Gastroesophageal sphincter (tissue), 4 donors: ENCODE measurements around the gene CARTPT. TPM values are rescaled to one million over a fixed set of nuclear protein-coding genes. Genes with fewer than 3 reads are reported as not detected.

ENCODE experiments used
- ATAC-seq: fragments of 150-250 bp; one replicate; pipeline ENCODE4 v1.9.1; 2016; ENCODE audit warnings: mild to moderate bottlenecking, moderate library complexity
- H3K27ac ChIP-seq, 4 donors: fragments of 200-600 bp; sonication (generic) in 3 of 4; 1 replicate in 3 of 4; 2 replicates in 1 of 4; pipeline ENCODE4 v1.5.1; 2016 to 2019
- H3K27me3 ChIP-seq: fragments of 200-600 bp; sonication (generic); one replicate; pipeline ENCODE4 v1.5.1; 2019
- H3K36me3 ChIP-seq, 2 donors: fragments of 200-600 bp; sonication (generic); one replicate each; pipeline ENCODE4 v1.5.1; 2019; ENCODE audit warnings: control low read depth in 1 of 2
- H3K4me1 ChIP-seq, 3 donors: fragments of 200-600 bp; sonication (generic); 1 replicate in 2 of 3; 2 replicates in 1 of 3; pipeline ENCODE4 v1.5.1; 2016 to 2019; ENCODE audit warnings: control low read depth in 2 of 3
- H3K4me3 ChIP-seq, 2 donors: fragments of 200-600 bp; sonication (generic); one replicate each; pipeline ENCODE4 v1.5.1; 2019; ENCODE audit warnings: mild to moderate bottlenecking in 1 of 2, moderate library complexity in 1 of 2
- H3K9me3 ChIP-seq, 3 donors: fragments of 200-600 bp; sonication (generic); one replicate each; pipeline ENCODE4 v1.5.1; 2017 to 2019; ENCODE audit warnings: control low read depth in 2 of 3
- EP300 ChIP-seq: sonication (generic); formaldehyde crosslinking; IDR thresholded peaks from one replicate; pipeline ENCODE4 v1.6.1; 2017; ENCODE audit warnings: antibody characterized with exemption, mild to moderate bottlenecking
- POLR2A ChIP-seq, 2 donors: fragments of 450-650 bp; IDR thresholded peaks; one replicate each; pipeline ENCODE4 v1.6.1; 2017; ENCODE audit warnings: antibody characterized with exemption in 2 of 2, mild to moderate bottlenecking in 2 of 2, moderate library complexity in 1 of 2
- POLR2AphosphoS5 ChIP-seq: sonication (generic); formaldehyde crosslinking; IDR thresholded peaks from one replicate; pipeline ENCODE4 v1.6.1; 2017; ENCODE audit warnings: antibody characterized with exemption
- WGBS, 2 donors: methylation state at CpG; one replicate each; pipeline ENCODE4 v1.1.5; 2018; ENCODE audit warnings: low coverage in 1 of 2; 5-methylcytosine and 5-hydroxymethylcytosine counted together
- total RNA-seq, 4 donors: library from RNA; depleted of rRNA; stranded (reverse); fragments of >200 nt; gene quantifications; one replicate each; pipeline ENCODE4 v1.1.0, GENCODE V29; 2016
- TF ChIP-seq, protein P1 (sequence below), 4 experiments: fragments of 200-600 bp in 2 of 4; fragments of 450-650 bp in 2 of 4; sonication (generic) in 1 of 4; IDR thresholded peaks; one replicate each; pipeline ENCODE4 v1.5.1; 2017 to 2019; ENCODE audit warnings: antibody characterized with exemption in 4 of 4, mild to moderate bottlenecking in 2 of 4, moderate library complexity in 2 of 4

Gene CARTPT
- total RNA-seq, 4 donors from 2014 or later: 1.1 to 40.2 (median 5.4) TPM

DNA sequence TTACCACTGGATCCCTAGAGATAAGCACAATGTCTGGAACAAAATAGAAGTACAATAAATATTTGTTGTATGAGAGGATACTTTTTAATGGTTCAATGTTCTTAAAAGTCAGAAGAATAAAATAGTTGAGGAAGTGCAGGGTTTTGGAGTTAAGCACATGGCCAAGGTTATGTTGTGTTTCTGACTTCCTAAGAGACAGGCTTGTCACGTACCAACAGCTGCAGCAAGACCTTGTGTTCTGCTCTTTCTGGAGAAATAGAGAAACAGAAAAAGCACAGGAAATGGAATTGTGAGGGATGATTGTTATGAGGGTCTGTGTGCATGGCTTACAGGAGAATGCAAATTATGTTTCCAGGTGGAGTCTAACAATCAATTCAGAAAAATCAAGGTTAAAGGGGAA lies 12.9 kb downstream of the CARTPT start:
- Histone ChIP-seq H3K4me1 (no peaks in the 10 kb centered on the region), H3K27me3 (peaks cover 16% of the 10 kb centered on the region), H3K4me3 (no peak overlapping the region), H3K9me3 (no peaks in the 10 kb centered on the region), H3K36me3 (no peaks in the 10 kb centered on the region), H3K27ac (no peak overlapping the region)
- no peak for ATAC-seq
- no peak for TF ChIP-seq EP300
- no peak for TF ChIP-seq POLR2A (IDR thresholded peaks at IDR 0.05)
- TF ChIP-seq, protein P1, sequence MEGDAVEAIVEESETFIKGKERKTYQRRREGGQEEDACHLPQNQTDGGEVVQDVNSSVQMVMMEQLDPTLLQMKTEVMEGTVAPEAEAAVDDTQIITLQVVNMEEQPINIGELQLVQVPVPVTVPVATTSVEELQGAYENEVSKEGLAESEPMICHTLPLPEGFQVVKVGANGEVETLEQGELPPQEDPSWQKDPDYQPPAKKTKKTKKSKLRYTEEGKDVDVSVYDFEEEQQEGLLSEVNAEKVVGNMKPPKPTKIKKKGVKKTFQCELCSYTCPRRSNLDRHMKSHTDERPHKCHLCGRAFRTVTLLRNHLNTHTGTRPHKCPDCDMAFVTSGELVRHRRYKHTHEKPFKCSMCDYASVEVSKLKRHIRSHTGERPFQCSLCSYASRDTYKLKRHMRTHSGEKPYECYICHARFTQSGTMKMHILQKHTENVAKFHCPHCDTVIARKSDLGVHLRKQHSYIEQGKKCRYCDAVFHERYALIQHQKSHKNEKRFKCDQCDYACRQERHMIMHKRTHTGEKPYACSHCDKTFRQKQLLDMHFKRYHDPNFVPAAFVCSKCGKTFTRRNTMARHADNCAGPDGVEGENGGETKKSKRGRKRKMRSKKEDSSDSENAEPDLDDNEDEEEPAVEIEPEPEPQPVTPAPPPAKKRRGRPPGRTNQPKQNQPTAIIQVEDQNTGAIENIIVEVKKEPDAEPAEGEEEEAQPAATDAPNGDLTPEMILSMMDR (IDR thresholded peaks at IDR 0.05): no peak
- no peak for TF ChIP-seq POLR2AphosphoS5
- 27 to 38% methylated on average over 1 of the region's 1 CpG for WGBS, 2 donors

DNA sequence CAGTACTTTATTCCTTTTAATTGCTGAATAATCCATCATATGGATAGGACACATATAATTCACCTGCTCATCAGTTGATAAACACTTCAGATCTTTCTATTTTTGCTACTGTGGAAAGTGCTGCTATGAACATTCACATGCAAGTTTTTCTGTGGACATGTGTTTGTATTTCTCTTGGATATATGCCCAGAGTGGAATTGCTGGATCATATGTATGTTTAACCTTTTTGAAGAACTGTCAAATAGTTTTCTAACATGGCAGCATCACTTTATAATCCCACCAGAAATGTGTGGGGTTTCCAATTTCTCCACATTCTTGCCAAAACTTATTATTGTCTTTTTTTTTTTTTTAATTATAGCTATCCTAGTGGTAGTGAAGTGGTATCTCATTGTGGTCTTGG lies 15.1 kb downstream of the CARTPT start:
- H3K9me3 ChIP-seq: no peaks in the 10 kb centered on the region
- ATAC-seq: no peak
- no peak for TF ChIP-seq POLR2A (IDR thresholded peaks at IDR 0.05)
- TF ChIP-seq POLR2AphosphoS5: no peak
- TF ChIP-seq, protein P1 (IDR thresholded peaks at IDR 0.05): no peak
- TF ChIP-seq EP300: no peak
- H3K27me3 ChIP-seq: peaks cover 3% of the 10 kb centered on the region
- no peak overlapping the region for H3K4me3 ChIP-seq
- no peaks in the 10 kb centered on the region for H3K36me3 ChIP-seq
- H3K4me1 ChIP-seq: no peaks in the 10 kb centered on the region
- H3K27ac ChIP-seq: no peak overlapping the region

DNA sequence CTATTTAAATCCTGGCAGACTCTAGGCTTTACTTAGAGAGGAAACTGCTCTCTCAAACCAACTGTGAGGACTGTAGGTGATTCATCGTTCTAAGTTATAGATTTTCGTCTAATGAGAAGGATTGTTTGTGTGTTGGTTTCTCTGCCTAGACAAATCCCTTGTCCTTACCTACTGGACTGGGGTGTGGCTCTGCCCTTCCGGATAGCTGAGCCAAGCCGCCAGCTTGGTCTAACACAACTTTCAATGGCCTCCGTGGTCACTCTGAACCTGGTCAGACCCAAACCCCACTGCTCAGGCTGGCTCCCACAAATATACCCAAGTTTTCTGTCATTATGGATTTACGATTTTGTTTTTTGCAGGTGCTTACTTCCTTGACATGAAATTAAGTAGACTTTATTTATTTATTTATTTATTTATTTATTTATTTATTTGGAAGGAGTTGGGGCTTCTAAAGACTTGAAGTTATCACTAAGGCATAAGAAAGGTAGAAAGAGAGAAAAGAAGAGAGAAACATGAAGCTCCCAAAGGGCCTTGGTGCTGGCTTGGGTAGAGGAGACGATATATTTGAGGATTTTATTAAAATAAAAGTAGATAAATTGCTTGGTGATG lies 19.0 kb downstream of the CARTPT start:
- TF ChIP-seq POLR2A (IDR thresholded peaks at IDR 0.05) (no peak), POLR2AphosphoS5 (no peak), EP300 (no peak)
- TF ChIP-seq, protein P1 (IDR thresholded peaks at IDR 0.05): no peak
- peaks cover 0 to 6% (median 0%) of the 10 kb centered on the region in 3 donors for H3K4me1 ChIP-seq
- H3K4me3 ChIP-seq: no peak overlapping the region
- no peak for ATAC-seq
- 79 to 86% methylated on average over 4 to 7 of the region's 7 CpGs for WGBS, 2 donors
- H3K27ac ChIP-seq: no peak overlapping the region
- no peaks in the 10 kb centered on the region for H3K9me3 ChIP-seq
- no peaks in the 10 kb centered on the region for H3K27me3 ChIP-seq
- H3K36me3 ChIP-seq: no peaks in the 10 kb centered on the region

DNA sequence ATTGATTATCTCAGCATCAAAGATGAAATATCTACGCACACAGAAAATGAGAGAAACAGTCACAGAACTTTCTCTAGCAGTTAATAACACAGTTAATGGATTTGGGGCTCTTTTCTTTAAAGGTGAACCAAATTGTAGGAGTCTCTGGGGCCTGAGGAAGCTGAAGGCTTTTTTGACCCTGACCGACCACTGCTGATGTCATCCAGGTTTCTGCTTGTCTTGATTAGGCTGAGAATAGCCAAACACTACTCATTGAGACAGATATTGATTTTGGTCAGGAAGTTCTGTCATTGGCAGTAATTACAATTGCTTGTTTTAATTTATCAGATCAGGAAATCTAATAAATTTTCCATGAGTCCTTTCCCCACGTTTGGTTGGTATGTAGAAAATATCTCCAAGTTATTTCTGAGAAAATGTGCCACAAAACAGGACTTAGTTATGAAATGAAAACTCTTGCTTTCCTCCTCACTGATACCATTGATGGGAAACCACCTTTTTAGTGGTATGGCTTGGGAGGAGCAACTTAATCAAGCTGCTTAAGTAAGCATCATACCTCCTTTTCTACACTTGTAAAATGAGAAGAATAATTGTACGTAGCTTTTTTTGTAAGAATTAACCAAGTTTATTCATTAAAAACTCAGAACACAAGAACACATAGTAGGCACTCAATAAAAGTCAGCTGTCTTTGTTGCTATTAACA lies 19.7 kb downstream of the CARTPT start:
- Histone ChIP-seq H3K36me3 (no peaks in the 10 kb centered on the region), H3K9me3 (no peaks in the 10 kb centered on the region), H3K27me3 (no peaks in the 10 kb centered on the region), H3K27ac (no peak overlapping the region), H3K4me3 (no peak overlapping the region), H3K4me1 (peaks cover 0 to 11% (median 0%) of the 10 kb centered on the region in 3 donors)
- TF ChIP-seq EP300: no peak
- TF ChIP-seq, protein P1 (IDR thresholded peaks at IDR 0.05): no peak
- TF ChIP-seq POLR2AphosphoS5: no peak
- ATAC-seq: no peak
- WGBS, 2 donors: 79 to 80% methylated on average over 4 of the region's 4 CpGs
